GM12878 (cell line): Measurements from ENCODE around the gene RXRG. TPM values are rescaled to one million over a fixed set of nuclear protein-coding genes. Genes with fewer than 3 reads are reported as not detected.

Source experiments
- ATAC-seq: fragments of 200-7000 bp; cut with Tn5 transposase; 3 replicates; pipeline ENCODE4 v1.9.1; 2020; ENCODE audit warnings: mild to moderate bottlenecking, moderate library complexity
- BruUV-seq: library from RNA; stranded (reverse); fragments of 400-500 nt; replicated peaks from 2 replicates; lab custom pipeline; 2021; lab: Mats Ljungman, UMichigan
- CTCF ChIA-PET: fragments of 300-600 bp; sonication (Branson Sonifier 250); formaldehyde crosslinking; extraction: SDS; loops from one replicate; lab custom pipeline; 2021; ENCODE audit warnings: inconsistent platforms; lab: Yijun Ruan, JAX
- POLR2A ChIA-PET: fragments of 350-600 bp; formaldehyde crosslinking; extraction: SDS; loops from one replicate; lab custom pipeline; 2021; ENCODE audit warnings: inconsistent platforms; lab: Charles Lee
- RAD21 ChIA-PET: fragments of 300-600 bp; sonication (Branson Sonifier 250); formaldehyde crosslinking; loops from one replicate; lab custom pipeline; 2023; ENCODE audit warnings: antibody characterized with exemption; ENCODE audit not compliant: unreplicated experiment; lab: Charles Lee
- SMC1A ChIA-PET: fragments of 300-600 bp; sonication (Branson Sonifier 250); formaldehyde crosslinking; loops from one replicate; lab custom pipeline; 2023; ENCODE audit not compliant: unreplicated experiment, uncharacterized antibody; lab: Charles Lee
- DNase-seq: peaks from one replicate; pipeline ENCODE4 v3.0.0-alpha.2; 2011; ENCODE audit warnings: low read depth, low spot score
- FAIRE-seq: peaks from 3 replicates; lab custom pipeline; 2011; peaks lifted over from hg19 to GRCh38; lab: Jason Lieb, UNC
- H2AFZ ChIP-seq: 2 replicates; pipeline ENCODE4 v1.6.0; 2011; ENCODE audit warnings: low read depth, low read length, control low read depth; ENCODE audit not compliant: control insufficient read depth
- H3K27ac ChIP-seq: 2 replicates; pipeline ENCODE4 v1.5.1; 2011; ENCODE audit warnings: control low read depth; ENCODE audit not compliant: control insufficient read depth, insufficient read depth
- H3K27me3 ChIP-seq, 2 experiments: replicated peaks in 1 of 2; 2 replicates each; pipeline versions ENCODE4 v1.6.0 to v1.6.1; 2011; ENCODE audit warnings: low read length in 1 of 2; ENCODE audit not compliant: control insufficient read depth in 2 of 2, insufficient read depth in 2 of 2
- H3K36me3 ChIP-seq, 2 experiments: 2 replicates each; pipeline ENCODE4 v1.5.1; 2011; ENCODE audit warnings: low read length in 1 of 2; ENCODE audit not compliant: control insufficient read depth in 2 of 2, insufficient read depth in 2 of 2
- H3K4me1 ChIP-seq: 2 replicates; pipeline ENCODE4 v1.6.1; 2011; ENCODE audit warnings: mild to moderate bottlenecking, low read length, moderate library complexity, mixed read lengths; ENCODE audit not compliant: control insufficient read depth, insufficient read depth
- H3K4me2 ChIP-seq: 2 replicates; pipeline ENCODE4 v1.6.0; 2011; ENCODE audit warnings: control low read depth; ENCODE audit not compliant: control insufficient read depth, insufficient read depth
- H3K4me3 ChIP-seq: fragments of 200-600 bp; sonication (generic); 2 replicates; pipeline ENCODE4 v1.5.1; 2016
- H3K79me2 ChIP-seq: 2 replicates; pipeline ENCODE4 v1.6.0; 2011; ENCODE audit warnings: low read length; ENCODE audit not compliant: control insufficient read depth, insufficient read depth
- H3K9ac ChIP-seq: 2 replicates; pipeline ENCODE4 v1.8.0; 2011; ENCODE audit warnings: low read length, control low read depth, mixed read lengths; ENCODE audit not compliant: control insufficient read depth, insufficient read depth
- H3K9me3 ChIP-seq: replicated peaks from 3 replicates; pipeline ENCODE4 v1.5.1; 2011; ENCODE audit warnings: mild to moderate bottlenecking, low read length; ENCODE audit not compliant: control insufficient read depth, insufficient read depth
- H4K20me1 ChIP-seq: 2 replicates; pipeline ENCODE4 v1.6.0; 2011; ENCODE audit not compliant: control insufficient read depth, insufficient read depth
- E2F4 ChIP-seq: IDR thresholded peaks from 2 replicates; pipeline ENCODE4 v1.6.1; 2012; ENCODE audit warnings: low read depth, low read length, improper control_type of control experiment
- GATAD2B ChIP-seq: fragments of 450-650 bp; conservative IDR thresholded peaks from 2 replicates; pipeline ENCODE4 v1.6.1; 2017; ENCODE audit warnings: low read depth, mild to moderate bottlenecking, moderate library complexity
- KAT2A ChIP-seq: conservative IDR thresholded peaks from 2 replicates; pipeline ENCODE4 v1.6.1; 2011; ENCODE audit warnings: low read depth, low read length; ENCODE audit not compliant: control insufficient read depth
- MEF2B ChIP-seq: fragments of 450-650 bp; IDR thresholded peaks from 2 replicates; pipeline ENCODE4 v1.6.1; 2018; ENCODE audit warnings: mild to moderate bottlenecking, moderate library complexity; ENCODE audit not compliant: partially characterized antibody, poor library complexity, severe bottlenecking
- POLR2A ChIP-seq: IDR thresholded peaks from 2 replicates; pipeline ENCODE4 v1.6.1; 2011; ENCODE audit warnings: low read depth, mild to moderate bottlenecking, low read length
- STAT3 ChIP-seq: IDR thresholded peaks from 2 replicates; pipeline ENCODE4 v1.6.1; 2011; ENCODE audit warnings: low read depth, low read length, improper control_type of control experiment
- TARDBP ChIP-seq: IDR thresholded peaks from 2 replicates; pipeline ENCODE4 v1.6.1; 2016; ENCODE audit warnings: borderline replicate concordance
- WGBS: methylation state at CpG from one replicate; pipeline ENCODE4 v1.1.6; 2016; ENCODE audit warnings: low lambda C conversion rate; ENCODE audit not compliant: insufficient replicate concordance, insufficient coverage; ENCODE audit errors: missing lambda C conversion rate; 5-methylcytosine and 5-hydroxymethylcytosine counted together
- in situ Hi-C: fragments of 300-500 bp; cut with MboI; formaldehyde crosslinking; loops from 9 replicates; pipeline ENCODE4 v1.14.3; 2018; ENCODE audit warnings: mixed read lengths
- intact Hi-C: fragments of 100-400 bp; cut with micrococcal nuclease; formaldehyde crosslinking; loops from one replicate; pipeline ENCODE4 v1.14.2; 2022; ENCODE audit not compliant: unreplicated experiment
- polyA plus RNA-seq, 11 experiments: library from polyadenylated mRNA; depleted of rRNA in 4 of 11; unstranded in 6 of 11; stranded (reverse) in 5 of 11; fragments of >200 nt; fragmentation: Nextera tagmentation in 4 of 11; fragmentation: Illumina TruSeq in 1 of 11; extraction: Ambion mirVana in 4 of 11; extraction: Trizol in 1 of 11; gene quantifications; 1 replicate in 1 of 11; 2 replicates in 10 of 11; pipeline versions ENCODE4 v1.2.1 to v1.2.3, GENCODE V29; 2011 to 2016; ENCODE audit warnings: inconsistent platforms in 2 of 11, missing spikeins in 2 of 11, low read depth in 1 of 11
- total RNA-seq, 4 experiments: library from RNA; depleted of rRNA in 3 of 4; stranded (reverse); fragments of >200 nt in 3 of 4; fragmentation: Illumina TruSeq in 1 of 4; extraction: Trizol in 1 of 4; gene quantifications; 2 replicates each; pipeline versions ENCODE4 v1.2.1 to v1.2.3, GENCODE V29; 2013 to 2021
- TF ChIP-seq, protein P1 (sequence below): fragments of 450-650 bp; IDR thresholded peaks from 2 replicates; pipeline ENCODE4 v1.6.1; 2016; ENCODE audit warnings: mild to moderate bottlenecking
- TF ChIP-seq, protein P2 (sequence below): fragments of 150-350 bp; IDR thresholded peaks from 2 replicates; pipeline ENCODE4 v1.6.1; 2016; ENCODE audit warnings: low read depth, low read length
- TF ChIP-seq, protein P3 (sequence below), 3 experiments: IDR thresholded peaks in 2 of 3; conservative IDR thresholded peaks in 1 of 3; 2 replicates each; pipeline ENCODE4 v1.5.1; 2011; ENCODE audit warnings: low read depth in 3 of 3, low read length in 3 of 3, mild to moderate bottlenecking in 3 of 3, control low read depth in 2 of 3, moderate library complexity in 2 of 3, inconsistent platforms in 1 of 3, mixed read lengths in 1 of 3; ENCODE audit not compliant: control insufficient read depth in 2 of 3, insufficient read depth in 1 of 3; ENCODE audit errors: extremely low read depth in 1 of 3

Gene RXRG
- total and polyA plus RNA-seq, 10 of the 15 experiments (the other 5 are each of a cell fraction or from before 2014, with no cell fraction given), result 0.10 TPM; not detected in 9

DNA sequence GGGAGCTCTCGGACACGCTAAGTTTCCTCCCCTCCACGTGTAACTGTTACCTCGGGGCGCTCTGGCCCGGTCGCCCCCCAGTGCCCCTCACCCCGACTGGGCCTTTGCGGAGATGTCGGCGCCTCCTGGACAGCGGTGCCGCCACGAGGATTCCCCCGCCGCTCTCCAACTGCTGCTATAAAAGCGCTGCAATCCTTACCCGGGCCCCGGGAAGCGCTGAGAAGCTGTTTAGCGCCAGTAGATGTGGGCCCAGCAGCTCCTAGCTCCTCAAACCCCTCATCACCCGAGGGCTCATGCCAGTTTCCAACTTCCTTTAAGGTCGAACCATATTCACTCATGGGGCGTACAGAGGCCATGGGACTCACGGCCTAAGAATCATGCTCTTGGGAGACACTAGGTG lies 88.0 kb downstream of the RXRG start:
- BruUV-seq, result no TSS peak
- H3K4me3 ChIP-seq, result no peak overlapping the region
- H3K27ac ChIP-seq, result no peak overlapping the region
- H4K20me1 ChIP-seq, result no peaks in the 10 kb centered on the region
- no peak for DNase-seq
- H3K79me2 ChIP-seq, result no peaks in the 10 kb centered on the region
- H3K9me3 ChIP-seq, result no peaks in the 10 kb centered on the region
- SMC1A ChIA-PET, result no interaction called here
- no peak overlapping the region for H2AFZ ChIP-seq
- in situ Hi-C loops, result no loop called here
- POLR2A ChIA-PET, result no interaction called here
- no peaks in the 10 kb centered on the region for H3K36me3 ChIP-seq
- intact Hi-C loops, result no loop called here
- peaks cover 14% of the 10 kb centered on the region in 2 experiments for H3K27me3 ChIP-seq
- no peaks in the 10 kb centered on the region for H3K4me1 ChIP-seq
- CTCF ChIA-PET, result no interaction called here
- H3K4me2 ChIP-seq, result no peak overlapping the region
- no peak for FAIRE-seq
- RAD21 ChIA-PET, result no interaction called here
- TF ChIP-seq, protein P1, sequence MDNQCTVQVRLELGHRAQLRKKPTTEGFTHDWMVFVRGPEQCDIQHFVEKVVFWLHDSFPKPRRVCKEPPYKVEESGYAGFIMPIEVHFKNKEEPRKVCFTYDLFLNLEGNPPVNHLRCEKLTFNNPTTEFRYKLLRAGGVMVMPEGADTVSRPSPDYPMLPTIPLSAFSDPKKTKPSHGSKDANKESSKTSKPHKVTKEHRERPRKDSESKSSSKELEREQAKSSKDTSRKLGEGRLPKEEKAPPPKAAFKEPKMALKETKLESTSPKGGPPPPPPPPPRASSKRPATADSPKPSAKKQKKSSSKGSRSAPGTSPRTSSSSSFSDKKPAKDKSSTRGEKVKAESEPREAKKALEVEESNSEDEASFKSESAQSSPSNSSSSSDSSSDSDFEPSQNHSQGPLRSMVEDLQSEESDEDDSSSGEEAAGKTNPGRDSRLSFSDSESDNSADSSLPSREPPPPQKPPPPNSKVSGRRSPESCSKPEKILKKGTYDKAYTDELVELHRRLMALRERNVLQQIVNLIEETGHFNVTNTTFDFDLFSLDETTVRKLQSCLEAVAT, result no peak
- TF ChIP-seq, protein P2, sequence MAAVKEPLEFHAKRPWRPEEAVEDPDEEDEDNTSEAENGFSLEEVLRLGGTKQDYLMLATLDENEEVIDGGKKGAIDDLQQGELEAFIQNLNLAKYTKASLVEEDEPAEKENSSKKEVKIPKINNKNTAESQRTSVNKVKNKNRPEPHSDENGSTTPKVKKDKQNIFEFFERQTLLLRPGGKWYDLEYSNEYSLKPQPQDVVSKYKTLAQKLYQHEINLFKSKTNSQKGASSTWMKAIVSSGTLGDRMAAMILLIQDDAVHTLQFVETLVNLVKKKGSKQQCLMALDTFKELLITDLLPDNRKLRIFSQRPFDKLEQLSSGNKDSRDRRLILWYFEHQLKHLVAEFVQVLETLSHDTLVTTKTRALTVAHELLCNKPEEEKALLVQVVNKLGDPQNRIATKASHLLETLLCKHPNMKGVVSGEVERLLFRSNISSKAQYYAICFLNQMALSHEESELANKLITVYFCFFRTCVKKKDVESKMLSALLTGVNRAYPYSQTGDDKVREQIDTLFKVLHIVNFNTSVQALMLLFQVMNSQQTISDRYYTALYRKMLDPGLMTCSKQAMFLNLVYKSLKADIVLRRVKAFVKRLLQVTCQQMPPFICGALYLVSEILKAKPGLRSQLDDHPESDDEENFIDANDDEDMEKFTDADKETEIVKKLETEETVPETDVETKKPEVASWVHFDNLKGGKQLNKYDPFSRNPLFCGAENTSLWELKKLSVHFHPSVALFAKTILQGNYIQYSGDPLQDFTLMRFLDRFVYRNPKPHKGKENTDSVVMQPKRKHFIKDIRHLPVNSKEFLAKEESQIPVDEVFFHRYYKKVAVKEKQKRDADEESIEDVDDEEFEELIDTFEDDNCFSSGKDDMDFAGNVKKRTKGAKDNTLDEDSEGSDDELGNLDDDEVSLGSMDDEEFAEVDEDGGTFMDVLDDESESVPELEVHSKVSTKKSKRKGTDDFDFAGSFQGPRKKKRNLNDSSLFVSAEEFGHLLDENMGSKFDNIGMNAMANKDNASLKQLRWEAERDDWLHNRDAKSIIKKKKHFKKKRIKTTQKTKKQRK, result no peak
- TF ChIP-seq E2F4 (no peak), KAT2A (no peak), MEF2B (no peak), GATAD2B (no peak), STAT3 (no peak), TARDBP (no peak), POLR2A (no peak)
- TF ChIP-seq, protein P3, sequence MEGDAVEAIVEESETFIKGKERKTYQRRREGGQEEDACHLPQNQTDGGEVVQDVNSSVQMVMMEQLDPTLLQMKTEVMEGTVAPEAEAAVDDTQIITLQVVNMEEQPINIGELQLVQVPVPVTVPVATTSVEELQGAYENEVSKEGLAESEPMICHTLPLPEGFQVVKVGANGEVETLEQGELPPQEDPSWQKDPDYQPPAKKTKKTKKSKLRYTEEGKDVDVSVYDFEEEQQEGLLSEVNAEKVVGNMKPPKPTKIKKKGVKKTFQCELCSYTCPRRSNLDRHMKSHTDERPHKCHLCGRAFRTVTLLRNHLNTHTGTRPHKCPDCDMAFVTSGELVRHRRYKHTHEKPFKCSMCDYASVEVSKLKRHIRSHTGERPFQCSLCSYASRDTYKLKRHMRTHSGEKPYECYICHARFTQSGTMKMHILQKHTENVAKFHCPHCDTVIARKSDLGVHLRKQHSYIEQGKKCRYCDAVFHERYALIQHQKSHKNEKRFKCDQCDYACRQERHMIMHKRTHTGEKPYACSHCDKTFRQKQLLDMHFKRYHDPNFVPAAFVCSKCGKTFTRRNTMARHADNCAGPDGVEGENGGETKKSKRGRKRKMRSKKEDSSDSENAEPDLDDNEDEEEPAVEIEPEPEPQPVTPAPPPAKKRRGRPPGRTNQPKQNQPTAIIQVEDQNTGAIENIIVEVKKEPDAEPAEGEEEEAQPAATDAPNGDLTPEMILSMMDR (IDR thresholded peaks at IDR 0.05 in 2 of 3, conservative IDR thresholded peaks at IDR 0.05 in 1 of 3; ENCODE audit: control insufficient read depth in 2 of 3, extremely low read depth in 1 of 3, insufficient read depth in 1 of 3, low read depth in 3 of 3, low read length in 3 of 3), result no peak
- no peak for ATAC-seq
- whole genome bisulfite sequencing, result 38% methylated on average over 25 of the region's 25 CpGs
- no peak overlapping the region for H3K9ac ChIP-seq
